NCI-H748 treated with DMSO at 0.1 percent for 48 hours (cell line): ENCODE measurements around the gene PHACTR1.
"Not testable (repeated sequence)": the region's sequence is repeated elsewhere in the genome, so short reads cannot be mapped to it uniquely, and the experiment has no call there.

Source experiments
- DNase-seq: peaks from one replicate; lab custom pipeline; 2025; lab: John Stamatoyannopoulos, UW

PHACTR1 gene

DNA sequence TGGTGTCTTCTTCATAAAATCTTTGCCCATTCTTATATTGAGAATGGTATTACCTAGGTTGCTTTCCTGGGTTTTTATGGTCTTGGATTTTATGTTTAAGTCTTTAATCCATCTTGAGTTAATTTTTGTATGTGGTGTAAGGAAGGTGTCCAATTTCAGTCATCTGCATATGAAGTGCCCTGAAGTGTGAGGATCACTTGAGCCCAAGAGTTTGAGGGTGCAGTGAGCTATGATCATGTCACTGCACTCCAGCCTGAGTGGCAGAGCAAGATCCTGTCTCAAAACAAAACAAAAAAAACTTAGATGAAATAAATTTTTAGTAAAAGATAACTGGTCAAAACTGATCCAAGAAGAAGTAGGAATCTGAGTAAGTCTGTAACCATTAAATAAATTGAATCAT lies 396.4 kb downstream of the PHACTR1 start:
- no peak for DNase-seq

DNA sequence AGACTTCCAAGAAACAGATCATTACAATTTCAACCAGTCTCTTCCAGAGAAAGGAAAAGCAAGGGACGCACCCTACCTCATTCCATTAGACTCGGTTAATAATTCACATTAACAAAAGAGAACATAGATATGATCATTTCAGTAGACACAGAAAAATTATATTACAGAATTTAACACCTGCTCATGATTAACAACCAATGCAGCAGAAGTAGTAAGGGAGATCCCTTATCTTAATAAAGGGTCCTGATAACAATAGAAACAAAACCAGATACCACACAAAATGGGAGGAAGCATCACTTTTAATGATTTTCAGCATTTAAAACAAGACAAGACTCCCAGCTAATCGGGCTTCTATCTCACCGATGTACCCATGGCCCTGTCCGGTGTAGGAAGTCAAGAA lies 396.8 kb downstream of the PHACTR1 start:
- no peak for DNase-seq

DNA sequence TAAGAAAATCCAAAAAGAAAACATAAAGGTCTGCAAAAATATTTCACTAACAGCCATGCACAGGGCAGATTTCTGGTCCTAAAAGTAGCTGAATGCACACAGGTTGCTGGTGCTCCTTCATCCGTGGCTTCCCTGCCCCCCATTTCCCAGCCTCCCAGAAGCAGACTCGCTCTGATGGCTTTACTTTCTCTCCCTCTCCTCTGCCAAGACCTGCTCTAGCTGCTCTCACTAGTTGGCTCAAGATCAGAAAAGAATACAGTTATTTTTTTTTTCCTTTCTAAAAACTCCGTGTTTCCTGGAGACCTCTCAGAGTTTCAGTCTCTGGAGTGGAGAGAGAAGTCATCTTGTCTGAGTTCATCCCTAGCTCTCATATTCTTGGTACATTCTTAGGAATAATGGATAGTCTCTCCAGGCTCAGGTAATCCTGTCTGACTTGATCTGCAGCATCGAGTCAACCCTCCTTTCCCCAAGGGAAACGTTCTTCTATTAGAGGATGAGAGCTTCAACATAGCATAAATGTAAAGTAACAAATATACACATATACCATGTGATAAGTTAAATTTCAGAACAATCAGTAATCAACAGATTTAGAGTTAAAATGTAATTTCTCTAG lies 397.5 kb downstream of the PHACTR1 start:
- DNase-seq, result no peak

DNA sequence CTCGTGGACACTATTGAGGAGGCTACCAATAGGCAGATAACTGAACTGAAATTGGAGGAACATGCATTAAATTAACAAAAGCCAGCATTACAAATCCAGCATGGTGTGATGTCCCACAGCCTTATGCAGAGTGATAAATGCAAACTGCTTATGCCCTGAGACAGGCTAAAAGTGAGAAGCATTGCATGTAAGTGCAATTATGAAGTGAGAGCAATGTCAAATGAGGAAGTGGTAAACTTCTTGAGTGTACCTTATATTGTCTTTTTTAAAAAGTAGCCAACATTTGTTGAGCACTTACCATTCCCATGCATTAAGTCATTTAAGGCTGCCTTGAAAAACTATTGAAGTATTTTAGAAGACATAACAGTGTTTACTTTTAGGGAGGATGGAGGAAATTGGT lies 399.6 kb downstream of the PHACTR1 start:
- DNase-seq, result no peak

DNA sequence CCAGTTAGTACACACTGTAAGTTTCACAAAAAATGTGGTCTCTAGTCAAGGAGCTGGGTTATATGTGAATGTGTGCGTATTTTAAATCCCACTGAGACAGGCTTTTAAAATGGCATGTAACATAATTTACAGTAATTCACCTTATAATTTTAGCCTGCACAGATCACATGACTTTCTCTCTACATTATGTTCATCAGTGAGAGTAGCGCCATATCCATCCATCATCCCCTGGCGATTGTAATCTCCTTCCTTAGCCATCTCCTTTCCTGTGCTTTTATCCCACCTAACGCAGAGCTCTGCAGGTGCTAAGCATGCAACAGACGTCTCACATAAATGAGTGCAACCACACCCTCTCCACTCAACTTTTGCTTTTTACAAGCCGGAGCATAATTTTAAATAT lies 401.0 kb downstream of the PHACTR1 start:
- DNase-seq, result no peak

DNA sequence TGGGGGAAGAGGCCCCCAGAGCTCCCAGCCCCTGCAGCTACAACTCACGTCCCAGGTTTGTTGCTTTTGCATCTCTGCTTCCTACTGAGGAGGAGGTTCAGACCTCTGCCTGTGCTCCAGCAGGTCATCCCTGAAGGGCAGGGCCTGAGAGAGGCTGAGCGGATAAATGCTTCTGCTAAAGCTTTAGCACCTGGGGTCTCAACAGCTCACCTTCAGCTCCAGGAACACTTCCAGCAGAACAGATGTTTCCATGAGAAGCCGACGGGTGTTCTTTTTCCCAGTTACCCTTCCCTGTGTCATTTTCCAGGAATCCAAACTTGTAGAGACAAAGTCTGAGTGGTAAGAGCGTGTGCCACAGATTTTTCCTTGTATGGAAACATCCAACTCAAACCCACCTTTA lies 403.0 kb downstream of the PHACTR1 start:
- DNase-seq, result no peak

DNA sequence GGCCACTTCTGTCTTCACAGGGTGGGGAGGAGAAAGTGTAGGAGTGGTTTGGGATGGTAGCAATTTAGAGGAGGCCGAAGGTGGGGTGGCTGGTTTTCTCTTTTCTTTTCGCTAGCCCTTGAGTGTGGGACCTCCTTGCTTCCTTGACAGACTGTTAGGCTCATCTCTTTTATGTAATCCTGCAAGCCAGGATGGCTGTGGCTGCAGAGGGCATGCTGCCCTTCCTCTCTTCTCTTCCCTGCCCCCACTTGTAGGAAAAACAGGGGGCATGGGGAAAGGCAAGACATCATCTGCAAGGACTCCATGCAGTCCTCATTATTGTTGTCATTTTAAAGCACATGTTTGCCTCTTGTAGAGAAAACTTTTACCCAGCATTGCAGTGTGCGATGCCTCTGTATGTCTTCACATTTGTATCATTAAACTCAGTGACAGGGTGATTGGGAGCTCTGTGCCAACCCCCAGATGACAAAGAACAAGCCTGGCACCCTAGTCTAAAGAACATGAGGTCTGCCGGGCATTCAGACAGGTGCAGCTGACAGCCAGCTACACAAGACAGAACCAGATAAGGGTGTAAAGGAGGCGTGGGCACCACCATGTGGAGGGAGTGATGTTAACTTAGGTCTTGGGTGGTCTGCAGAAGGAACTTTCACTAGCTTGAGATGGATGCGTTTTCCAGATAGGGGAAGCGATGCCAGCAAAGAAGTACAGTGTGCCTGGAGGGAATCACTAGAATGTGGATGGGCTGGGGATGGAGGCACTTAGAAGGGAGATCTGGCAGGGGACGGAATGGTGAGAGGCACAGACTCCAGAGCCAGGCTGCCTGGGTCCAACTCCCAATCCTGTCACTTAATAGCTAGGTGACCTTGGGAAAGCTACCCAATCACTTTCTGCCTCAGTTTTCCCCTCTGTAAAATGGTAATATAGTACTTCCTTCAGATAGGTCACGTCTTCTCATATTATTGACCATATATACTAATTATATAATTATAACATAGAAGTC lies 404.2 kb downstream of the PHACTR1 start:
- no peak for DNase-seq

DNA sequence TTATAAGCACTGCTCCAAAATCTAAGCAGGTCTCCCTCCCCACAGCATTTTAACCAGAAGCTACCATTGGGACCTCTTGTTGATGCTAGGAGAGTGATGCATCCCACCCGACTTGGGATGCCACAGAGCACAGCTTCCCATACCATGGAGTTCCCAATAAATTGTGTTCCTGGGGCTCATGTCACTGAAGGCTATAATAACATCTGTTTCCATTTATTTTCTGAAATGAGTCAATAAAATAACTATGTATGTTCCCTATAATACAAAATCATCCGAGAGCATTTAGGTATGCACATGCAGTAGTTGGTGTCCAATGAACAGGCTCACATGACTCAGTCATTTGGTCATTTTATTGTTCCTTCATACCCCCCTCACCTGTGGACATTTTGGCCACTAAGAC lies 407.6 kb downstream of the PHACTR1 start:
- no peak for DNase-seq

DNA sequence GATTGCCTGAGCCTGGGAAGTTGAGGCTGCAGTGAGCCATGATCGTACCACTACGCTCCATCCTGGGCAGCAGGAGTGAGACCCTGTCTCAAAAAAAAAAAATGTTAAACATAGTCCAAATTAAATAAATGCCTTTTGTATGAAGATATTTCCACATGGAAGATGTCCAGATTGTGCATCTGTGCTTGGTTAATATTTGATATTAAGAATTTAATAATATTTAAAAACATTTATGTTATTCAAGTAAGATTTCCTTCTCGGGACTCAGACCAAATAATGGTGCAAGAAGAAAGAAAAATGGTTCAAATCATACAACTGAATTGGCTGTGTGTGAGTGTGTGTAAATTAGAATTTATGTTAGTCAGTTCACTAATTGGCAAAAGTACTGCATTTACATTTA lies 409.3 kb downstream of the PHACTR1 start:
- no peak for DNase-seq

DNA sequence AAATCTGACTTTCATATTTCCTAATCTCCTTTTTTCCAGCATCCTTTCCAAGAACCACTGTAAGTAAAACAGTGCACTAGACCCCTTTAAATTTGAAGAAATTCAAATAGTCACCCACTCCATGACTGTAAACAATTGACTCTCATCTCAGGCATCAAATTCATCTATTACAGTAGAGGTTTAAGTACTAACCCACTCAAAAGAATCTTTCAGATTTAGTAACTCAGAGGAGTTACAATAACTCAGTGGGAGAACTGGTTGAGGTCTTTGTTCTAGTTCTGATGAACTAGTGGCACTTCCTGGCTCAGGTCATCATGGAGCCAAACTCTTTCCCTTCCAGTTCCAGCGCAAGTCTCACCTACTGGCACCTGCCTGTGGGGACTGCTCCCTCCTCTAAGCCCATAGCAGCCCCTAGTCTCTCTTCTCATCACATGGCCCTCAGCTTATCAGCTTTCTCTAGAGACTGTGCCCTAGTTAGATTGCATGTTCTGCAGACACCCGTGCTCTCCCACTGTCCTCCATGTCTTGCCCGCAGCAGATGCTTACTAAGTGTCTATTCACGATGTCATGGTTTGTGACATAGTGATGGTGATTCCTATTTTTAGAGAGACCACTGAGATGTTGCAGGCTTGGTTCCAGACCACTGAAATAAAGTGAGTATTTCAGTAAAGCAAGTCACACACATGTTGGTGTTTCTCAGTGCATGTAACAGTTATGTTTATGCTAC lies 415.5 kb downstream of the PHACTR1 start:
- DNase-seq, result no peak

DNA sequence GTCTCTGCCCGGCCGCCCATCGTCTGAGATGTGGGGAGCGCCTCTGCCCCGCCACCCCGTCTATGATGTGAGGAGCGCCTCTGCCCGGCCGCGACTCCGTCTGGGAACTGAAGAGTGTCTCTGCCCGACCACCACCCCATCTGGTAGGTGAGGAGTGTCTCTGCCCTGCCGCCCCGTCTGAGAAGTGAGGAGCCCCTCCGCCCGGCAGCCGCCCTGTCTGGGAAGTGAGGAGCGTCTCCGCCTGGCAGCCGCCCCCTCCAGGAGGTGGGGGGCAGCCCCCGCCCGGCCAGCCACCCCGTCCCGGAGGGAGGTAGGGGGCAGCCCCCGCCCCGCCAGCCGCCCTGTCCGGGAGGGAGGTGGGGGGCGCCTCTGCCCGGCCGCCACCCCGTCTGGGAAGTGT lies 417.3 kb downstream of the PHACTR1 start:
- not testable (repeated sequence) for DNase-seq

DNA sequence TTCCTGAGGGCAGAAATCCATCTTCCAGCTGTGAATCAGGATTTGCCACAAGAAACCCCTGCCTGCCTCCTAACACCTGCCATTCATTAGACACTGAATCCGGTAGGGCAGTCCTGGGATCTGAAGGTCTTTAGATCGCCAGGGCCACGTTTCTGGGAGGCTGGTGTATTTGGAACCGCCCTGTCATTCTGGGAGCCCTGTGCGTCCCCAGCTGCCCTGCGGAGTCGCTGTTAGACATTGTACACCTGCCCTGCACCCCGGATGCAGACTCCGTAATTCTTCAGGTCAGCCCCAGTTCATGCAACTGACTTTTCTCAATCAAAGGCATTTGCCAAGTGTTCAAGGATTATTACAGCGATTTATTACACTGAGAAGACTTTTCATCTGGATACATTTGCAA lies 418.6 kb downstream of the PHACTR1 start:
- no peak for DNase-seq

DNA sequence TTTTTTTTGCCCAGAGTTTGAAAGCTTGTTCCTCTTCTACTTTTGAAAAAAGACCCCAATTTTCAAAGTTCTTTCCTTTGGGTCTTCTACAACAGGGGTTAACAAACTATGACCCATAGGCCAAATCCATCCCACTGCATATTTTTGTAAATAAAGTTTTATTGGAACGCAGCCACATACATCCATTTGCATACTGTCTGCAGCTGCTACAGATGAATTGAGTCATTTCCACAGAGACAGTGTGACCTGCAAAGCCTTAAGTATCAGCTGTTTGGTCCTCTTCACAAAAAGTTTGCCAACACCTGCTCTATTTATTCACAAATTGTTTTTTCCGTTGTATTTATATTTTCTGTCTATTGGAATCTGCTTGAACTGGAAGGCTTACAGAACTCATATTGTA lies 422.6 kb downstream of the PHACTR1 start:
- no peak for DNase-seq

DNA sequence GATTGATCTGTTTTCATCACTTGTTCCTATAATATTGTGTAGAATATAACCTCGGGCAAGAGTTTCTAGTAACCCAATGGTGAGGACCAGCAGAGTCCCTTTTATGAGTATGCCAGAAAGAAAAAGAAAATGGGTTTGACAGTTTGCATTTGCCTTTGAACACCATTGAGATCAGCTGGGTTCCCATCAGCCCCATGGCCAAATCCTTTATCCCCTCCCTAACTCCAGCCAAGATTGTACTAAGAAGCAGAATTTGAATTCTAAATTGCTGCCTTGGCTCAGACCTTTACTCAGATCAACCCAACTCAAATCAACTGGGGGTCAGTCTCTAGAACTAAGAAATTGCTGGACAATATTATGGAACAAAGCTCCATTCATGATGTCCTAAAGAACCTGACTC lies 424.4 kb downstream of the PHACTR1 start:
- no peak for DNase-seq

DNA sequence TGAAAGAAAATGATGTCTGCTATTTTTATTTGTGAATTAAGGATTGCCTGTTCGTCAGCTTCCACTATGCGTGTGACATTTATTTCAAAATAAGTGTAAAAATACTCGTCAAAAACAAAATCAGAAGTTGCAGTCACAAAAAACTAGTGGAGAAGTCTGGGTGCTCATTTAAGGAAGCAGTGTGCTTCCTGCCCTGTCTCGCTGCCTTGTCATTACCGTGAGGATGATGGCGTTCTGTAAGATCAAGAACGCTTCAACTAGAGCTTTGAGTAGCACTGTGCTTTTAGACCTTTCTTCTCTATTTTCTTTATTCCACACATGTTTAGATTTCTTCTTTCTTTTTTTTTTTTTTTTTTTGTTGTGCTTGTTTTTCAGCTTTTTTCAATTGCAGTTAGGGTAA lies 424.8 kb downstream of the PHACTR1 start:
- no peak for DNase-seq

DNA sequence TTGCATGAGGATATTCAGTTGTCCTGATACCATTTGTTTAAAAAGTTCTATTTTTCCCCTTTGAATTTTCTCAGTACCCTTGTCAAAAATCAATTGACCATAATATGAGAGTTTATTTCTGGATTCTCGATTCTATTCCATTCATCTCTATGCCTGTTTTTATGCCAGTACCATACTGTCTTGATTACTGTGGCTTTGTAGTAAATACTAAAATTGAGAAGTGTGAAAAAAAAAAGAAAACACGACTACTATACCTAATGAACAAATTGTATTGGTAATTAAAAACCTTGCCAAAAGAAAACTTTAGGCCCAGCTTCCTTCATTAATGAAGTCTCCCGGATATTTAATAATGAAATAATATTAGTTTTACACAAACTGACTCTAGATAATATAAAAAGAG lies 426.0 kb downstream of the PHACTR1 start:
- DNase-seq, result no peak

DNA sequence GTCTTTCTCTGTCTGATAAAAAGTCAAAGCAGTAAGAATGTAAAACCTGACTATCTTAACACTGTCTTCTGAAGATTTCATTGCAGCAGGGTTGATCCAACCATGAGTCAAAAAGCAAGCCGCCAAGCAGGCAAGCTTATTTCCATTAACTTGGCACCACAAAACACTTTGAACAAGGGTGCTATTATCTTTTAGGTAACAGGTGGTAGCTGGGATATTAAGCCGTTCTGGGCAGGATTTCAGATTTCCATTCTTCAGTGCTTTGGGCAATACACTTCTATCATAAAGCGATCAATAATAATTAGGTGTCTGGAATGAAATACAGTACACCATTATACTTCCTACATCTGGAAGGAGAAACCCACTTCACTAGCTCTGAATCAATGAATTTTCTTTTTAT lies 429.9 kb downstream of the PHACTR1 start:
- no peak for DNase-seq

DNA sequence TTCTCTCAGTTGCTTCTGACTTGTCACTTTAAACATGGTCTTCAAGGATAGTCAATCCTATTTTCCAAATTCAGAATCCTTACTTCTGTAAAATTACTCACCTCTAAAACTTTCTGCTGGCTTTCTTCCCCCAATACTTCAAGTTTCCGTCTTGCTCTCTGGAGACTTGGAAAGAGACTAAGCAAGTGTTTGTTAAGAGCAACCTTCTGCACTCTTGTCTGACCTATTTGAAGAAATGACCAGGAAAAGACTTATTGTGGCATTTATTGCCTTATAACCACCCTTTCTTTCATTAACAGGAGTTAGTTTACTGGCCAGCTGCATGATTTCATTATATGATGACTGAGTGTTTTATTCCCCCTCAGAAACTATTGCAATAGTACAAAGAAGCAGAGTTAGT lies 430.8 kb downstream of the PHACTR1 start:
- no peak for DNase-seq

DNA sequence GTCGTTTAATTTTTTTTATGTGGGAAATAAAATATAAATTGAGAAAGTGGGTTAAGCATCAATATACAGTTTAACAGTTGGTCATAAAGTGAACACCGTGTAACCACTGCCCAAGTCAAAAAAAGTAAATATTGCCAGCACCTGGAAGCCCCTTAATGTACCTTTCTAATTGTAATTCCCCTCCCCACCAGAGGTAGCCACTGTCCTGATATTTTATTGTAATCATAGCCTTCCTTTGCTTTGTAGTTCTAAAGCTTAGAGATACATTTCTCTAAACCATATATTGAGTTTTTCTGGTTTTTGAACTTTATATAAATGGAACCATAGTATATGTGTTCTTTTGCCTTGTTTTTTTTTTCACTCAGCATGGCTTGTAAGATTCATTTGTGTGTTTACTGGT lies 431.2 kb downstream of the PHACTR1 start:
- DNase-seq, result no peak

DNA sequence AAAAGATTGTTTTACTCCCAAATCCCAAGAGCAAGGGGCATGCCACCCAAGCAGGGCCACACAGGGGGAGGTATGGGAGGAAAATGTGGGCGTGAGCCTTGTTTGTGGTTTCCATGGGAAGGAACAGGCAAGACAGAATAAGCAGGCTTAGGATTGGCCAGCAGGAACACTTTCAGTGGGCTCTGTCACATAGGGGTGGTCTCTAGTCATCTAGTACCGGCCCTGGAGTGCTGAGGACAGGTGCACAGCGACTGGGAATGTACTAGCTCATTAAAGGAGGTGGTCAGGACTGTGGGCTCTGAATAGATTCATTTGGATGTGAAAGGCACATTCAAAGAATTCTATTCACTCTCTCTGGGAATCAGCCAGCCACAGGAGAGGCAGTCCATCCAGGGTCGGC lies 436.2 kb downstream of the PHACTR1 start:
- no peak for DNase-seq

DNA sequence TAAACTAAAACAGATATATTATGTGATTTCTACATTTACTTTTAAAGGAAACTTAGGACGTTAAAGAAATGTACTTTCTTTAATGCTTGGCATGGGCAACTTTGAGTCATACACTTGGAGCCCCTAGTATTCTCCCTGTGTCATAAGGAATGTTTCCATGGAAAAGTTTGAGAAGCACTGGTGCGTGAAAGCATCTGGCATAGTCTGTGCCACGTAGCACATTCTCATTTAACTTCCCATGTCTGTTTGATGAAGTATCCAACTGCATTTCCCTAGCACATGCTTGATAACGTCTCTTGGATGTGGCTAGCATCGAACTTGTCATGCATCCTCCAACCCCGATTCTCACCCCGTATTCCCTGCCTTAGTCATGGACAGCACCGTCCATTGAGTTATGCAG lies 439.8 kb downstream of the PHACTR1 start:
- DNase-seq, result no peak

DNA sequence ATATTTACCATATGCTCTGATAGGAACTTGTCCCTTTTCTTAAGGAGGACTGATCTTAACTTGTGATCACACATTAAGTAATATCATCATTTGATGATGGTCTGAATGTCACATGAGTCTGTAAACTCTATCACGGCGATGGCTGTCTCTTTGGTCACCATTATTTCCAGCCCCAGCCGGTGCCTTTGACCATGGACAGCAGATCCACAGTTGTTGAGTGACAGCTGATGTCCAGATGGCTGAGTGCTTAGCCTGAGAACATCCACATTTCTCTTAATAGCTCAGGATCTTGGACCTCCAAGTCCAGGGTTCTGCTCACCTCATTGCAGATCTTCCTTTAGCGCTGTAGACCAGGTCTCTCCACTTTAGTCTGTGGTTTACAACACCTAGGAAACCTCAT lies 440.7 kb downstream of the PHACTR1 start:
- no peak for DNase-seq

DNA sequence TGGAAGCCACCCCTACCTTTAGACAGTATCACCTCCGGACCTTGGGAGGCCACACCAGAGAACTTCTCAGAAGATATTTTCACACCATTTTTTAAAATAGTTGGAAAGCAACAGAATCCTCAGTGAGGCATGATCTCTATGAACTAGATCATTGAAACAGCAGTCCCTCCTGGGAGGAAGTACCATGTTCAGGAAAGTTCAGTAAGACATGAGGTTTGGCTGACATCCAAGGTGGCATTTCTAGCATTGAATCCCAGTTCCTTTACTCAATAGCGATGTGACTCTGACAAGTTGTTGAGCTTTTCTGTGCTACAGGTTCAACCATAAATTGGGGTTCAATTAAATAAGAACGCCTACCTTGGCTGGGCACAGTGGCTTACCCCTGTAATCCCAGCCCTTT lies 442.7 kb downstream of the PHACTR1 start:
- DNase-seq, result no peak
